Stimulated activated CD8-positive, alpha-beta memory T cell treated with anti-CD3 and anti-CD28 coated beads, Interleukin-12 subunit alpha, Interleukin-12 subunit beta, amount 100 ng/mL, for 24 hours (primary cell): ENCODE measurements around the gene RAD51B.
"Not testable (repeated sequence)": the region's sequence is repeated elsewhere in the genome, so short reads cannot be mapped to it uniquely, and the experiment has no call there.

Source experiments
- DNase-seq: peaks from one replicate; pipeline ENCODE4 v3.0.0-alpha.2; 2020; ENCODE audit errors: extremely low read depth

RAD51B gene

GRCh38 chr14:68302938-68303337 is 483.4 kb downstream of the RAD51B start:
- DNase-seq, result not testable (repeated sequence)

GRCh38 chr14:68305738-68306137 is 486.2 kb downstream of the RAD51B start:
- no peak for DNase-seq

- DNase-seq, result no peak
Measured at GRCh38 chr14:68306265-68306933, 486.8 kb downstream of the RAD51B start.

- no peak for DNase-seq
Measured at GRCh38 chr14:68306934-68307789, 487.6 kb downstream of the RAD51B start.

GRCh38 chr14:68307790-68308168 is 488.2 kb downstream of the RAD51B start:
- no peak for DNase-seq

GRCh38 chr14:68308726-68309520 is 489.3 kb downstream of the RAD51B start:
- DNase-seq, result no peak

GRCh38 chr14:68309616-68310015 is 490.0 kb downstream of the RAD51B start:
- no peak for DNase-seq

DNA sequence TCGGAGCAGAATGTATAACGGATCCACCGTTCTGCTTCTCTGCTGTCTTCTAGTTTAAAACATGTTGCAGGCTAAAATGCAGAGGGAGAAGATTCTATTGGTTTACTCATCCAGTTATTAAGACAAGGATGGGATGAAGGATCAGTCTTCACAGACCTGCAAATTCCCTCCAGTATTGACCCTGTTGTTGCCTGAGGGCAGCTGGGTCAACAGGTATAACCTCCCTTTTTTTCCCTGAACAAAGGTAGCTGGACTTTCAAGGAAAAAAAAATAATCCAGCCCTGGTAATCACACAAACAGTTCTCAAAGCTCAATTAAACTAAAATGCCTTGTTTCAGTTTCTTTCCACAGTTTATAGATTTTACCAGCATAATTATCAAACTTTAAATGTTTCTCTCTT is 492.7 kb downstream of the RAD51B start:
- no peak for DNase-seq

- DNase-seq, result no peak
Measured at GRCh38 chr14:68312884-68313610, 493.5 kb downstream of the RAD51B start.

GRCh38 chr14:68314642-68315041 is 495.1 kb downstream of the RAD51B start:
- no peak for DNase-seq

DNA sequence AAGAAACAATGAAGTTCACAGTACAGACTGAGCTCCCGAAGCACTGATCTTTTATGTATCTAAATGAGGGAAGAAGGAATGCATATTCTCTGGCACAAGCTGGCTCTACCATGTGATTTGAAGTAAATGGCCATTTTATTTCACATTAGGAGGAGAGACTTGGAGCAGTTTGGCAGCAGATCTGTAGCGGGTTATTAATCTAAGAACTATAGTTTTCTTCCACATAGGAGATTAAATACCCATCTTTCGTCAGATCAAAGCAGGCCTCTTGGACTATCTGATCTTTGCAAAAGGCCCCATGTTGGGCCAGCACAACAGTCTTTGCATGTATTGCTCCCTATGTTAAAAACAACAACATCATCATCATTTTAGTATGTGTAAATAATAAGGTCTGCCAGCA is 495.5 kb downstream of the RAD51B start:
- no peak for DNase-seq

GRCh38 chr14:68316078-68316868 is 496.7 kb downstream of the RAD51B start:
- DNase-seq, result no peak

- DNase-seq, result no peak
Measured at GRCh38 chr14:68317239-68317638, 497.7 kb downstream of the RAD51B start.

GRCh38 chr14:68318828-68319227 is 499.2 kb downstream of the RAD51B start:
- no peak for DNase-seq

DNA sequence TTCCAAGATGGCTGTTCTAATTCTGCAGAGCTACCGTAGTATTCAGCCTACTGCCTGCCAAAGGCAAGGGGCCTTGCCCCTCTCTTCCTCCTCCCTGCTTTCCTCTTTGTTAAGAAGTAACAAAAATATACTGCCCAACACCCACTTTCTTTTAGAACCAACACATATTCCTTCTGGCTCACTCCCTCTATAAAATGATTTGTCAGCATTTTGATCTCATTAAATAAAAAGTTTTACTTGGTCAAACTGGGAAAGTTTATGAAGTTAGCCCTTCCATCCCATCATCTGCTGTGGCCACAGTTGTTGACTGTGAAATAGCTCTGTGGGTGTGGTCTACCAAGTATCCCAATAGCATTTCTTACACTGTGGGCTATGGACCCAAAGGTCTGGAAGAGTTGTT is 500.9 kb downstream of the RAD51B start:
- DNase-seq, result no peak

GRCh38 chr14:68322940-68323620 is 503.5 kb downstream of the RAD51B start:
- no peak for DNase-seq

- DNase-seq, result no peak
Measured at GRCh38 chr14:68325267-68325807, 505.8 kb downstream of the RAD51B start.

- no peak for DNase-seq
Measured at GRCh38 chr14:68327231-68327630, 507.7 kb downstream of the RAD51B start.

DNA sequence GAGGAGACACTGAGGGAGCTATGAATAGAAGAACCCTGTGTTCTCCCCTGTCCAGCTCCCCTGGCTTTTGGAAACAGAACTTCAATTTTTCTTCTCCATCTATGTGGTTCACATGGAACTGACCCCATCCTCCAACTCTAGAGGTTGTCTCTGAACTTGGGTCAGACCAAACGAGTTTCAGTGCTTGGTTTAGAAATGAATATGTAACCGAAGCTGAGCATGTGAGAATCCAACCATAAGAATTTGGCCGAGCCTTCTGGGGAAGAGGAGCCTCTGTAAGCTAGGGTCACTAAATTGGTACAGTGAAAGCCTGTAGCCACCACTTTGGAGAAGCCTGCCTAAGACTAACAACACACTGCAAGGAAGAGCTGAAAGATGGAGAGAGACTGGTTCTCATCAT is 508.9 kb downstream of the RAD51B start:
- no peak for DNase-seq

DNA sequence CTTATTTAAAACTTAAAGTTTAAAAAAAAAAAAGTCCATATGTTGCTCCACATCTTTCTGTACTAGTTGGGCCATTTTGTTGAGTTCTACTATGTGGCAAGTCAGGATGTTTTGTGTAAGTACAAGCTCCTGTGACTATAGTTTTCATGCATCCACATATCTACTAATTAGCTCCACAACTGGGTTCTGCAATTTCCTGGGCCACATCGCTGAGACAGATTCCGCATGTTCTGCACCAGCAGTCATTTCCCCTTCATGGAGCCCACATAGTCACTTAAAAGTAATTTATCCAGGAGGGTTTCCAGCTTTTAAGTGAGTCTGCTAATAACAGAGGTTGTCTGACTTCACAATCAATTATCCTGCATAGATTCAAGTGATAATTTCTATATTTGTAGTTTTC is 511.8 kb downstream of the RAD51B start:
- DNase-seq, result no peak
